ENCODE measurements around the gene FBXW11.

GRCh38 chr5:171891595-171891994, 114.8 kb downstream of the FBXW11 start:
- TF ChIP-seq CTCF (IDR thresholded peaks at IDR 0.05) (no peak), POLR2A (IDR thresholded peaks at IDR 0.05) (no peak)
